HepG2 (cell line): ENCODE results near the gene F12. TPM values are rescaled to one million over a fixed set of nuclear protein-coding genes. Genes with fewer than 3 reads are reported as not detected.

Source experiments
- EHMT2 ChIP-seq: fragments of 200-600 bp; sonication (generic); IDR thresholded peaks from 2 replicates; pipeline ENCODE4 v1.7.0; 2017; ENCODE audit warnings: antibody characterized with exemption, low read depth, low read length, borderline replicate concordance
- KDM1A ChIP-seq: IDR thresholded peaks from 2 replicates; pipeline ENCODE4 v1.6.1; 2016; ENCODE audit warnings: missing compliant biosample characterization
- KLF16 ChIP-seq, 2 experiments: sonication (generic) in 1 of 2; formaldehyde crosslinking in 1 of 2; IDR thresholded peaks; 2 replicates each; pipeline versions ENCODE4 v1.6.1 to v1.8.0; 2016 to 2023; ENCODE audit warnings: missing genetic modification reagents in 2 of 2, missing compliant biosample characterization in 1 of 2
- ZBTB4 ChIP-seq: sonication (generic); formaldehyde crosslinking; IDR thresholded peaks from 2 replicates; pipeline ENCODE4 v1.4.0; 2020; ENCODE audit warnings: missing genetic modification reagents, mild to moderate bottlenecking, borderline replicate concordance
- ZMAT3 ChIP-seq: sonication (generic); formaldehyde crosslinking; conservative IDR thresholded peaks from 2 replicates; pipeline ENCODE4 v1.7.0; 2021; ENCODE audit warnings: missing genetic modification reagents
- ZNF318 ChIP-seq: sonication (generic); formaldehyde crosslinking; IDR thresholded peaks from 2 replicates; pipeline ENCODE4 v1.4.0; 2020; ENCODE audit warnings: mild to moderate bottlenecking, missing genetic modification reagents
- ZNF567 ChIP-seq: sonication (generic); formaldehyde crosslinking; IDR thresholded peaks from 2 replicates; pipeline ENCODE4 v1.8.1; 2023; ENCODE audit warnings: mild to moderate bottlenecking, missing genetic modification reagents, borderline replicate concordance
- ZNF629 ChIP-seq: sonication (generic); formaldehyde crosslinking; conservative IDR thresholded peaks from 2 replicates; pipeline ENCODE4 v1.5.0; 2020; ENCODE audit warnings: missing genetic modification reagents
- ZNF703 ChIP-seq: sonication (generic); formaldehyde crosslinking; IDR thresholded peaks from 2 replicates; pipeline ENCODE4 v1.5.1; 2020; ENCODE audit warnings: missing genetic modification reagents, mild to moderate bottlenecking, moderate library complexity, borderline replicate concordance
- ZNF749 ChIP-seq: sonication (generic); formaldehyde crosslinking; IDR thresholded peaks from 2 replicates; pipeline ENCODE4 v1.8.0; 2022; ENCODE audit warnings: mild to moderate bottlenecking, missing genetic modification reagents, moderate library complexity, borderline replicate concordance
- ZNF770 ChIP-seq: sonication (generic); formaldehyde crosslinking; IDR thresholded peaks from 2 replicates; pipeline ENCODE4 v1.5.0; 2020; ENCODE audit warnings: mild to moderate bottlenecking, missing genetic modification reagents
- polyA plus RNA-seq, 8 experiments: library from polyadenylated mRNA; depleted of rRNA in 3 of 8; stranded (reverse) in 7 of 8; unstranded in 1 of 8; fragments of >200 nt; fragmentation: Illumina TruSeq in 4 of 8; extraction: Trizol in 4 of 8; gene quantifications; 2 replicates each; pipeline versions ENCODE4 v1.2.1 to v1.2.3, GENCODE V29; 2011 to 2016; ENCODE audit warnings: low read depth in 4 of 8, missing spikeins in 1 of 8, mixed read lengths in 1 of 8; ENCODE audit not compliant: insufficient read depth in 1 of 8
- total RNA-seq, 5 experiments: library from RNA; depleted of rRNA; stranded (reverse); fragments of >200 nt; fragmentation: Illumina TruSeq; extraction: Trizol; gene quantifications; 2 replicates each; pipeline ENCODE4 v1.2.3, GENCODE V29; 2016; ENCODE audit warnings: low read depth in 1 of 5

The F12 gene
- total and polyA plus RNA-seq, 2 of the 13 experiments (the other 11 are each of a cell fraction or from before 2014, with no cell fraction given) = 2.5 to 3.0 TPM

GRCh38 chr5:177448244-177448950 lies 39.0 kb upstream of the F12 start (continued):
- TF ChIP-seq ZNF567 (no peak), KLF16 (CRISPR knock-in tag; IDR thresholded peaks at IDR 0.05) (no peak), ZNF318 (CRISPR knock-in tag) (no peak), KDM1A (CRISPR knock-in tag) (no peak), ZBTB4 (CRISPR knock-in tag) (no peak), ZNF629 (CRISPR knock-in tag) (peak; percentile 83), ZNF749 (CRISPR knock-in tag) (no peak), ZNF703 (CRISPR knock-in tag) (no peak), ZMAT3 (no peak), EHMT2 (no peak), ZNF770 (CRISPR knock-in tag) (0 out of 2 replicates have a peak, but pooled peaks have one; percentile 11)
